Karpas-422 (cell line): ENCODE data around the gene PBX1. TPM values are rescaled to one million over a fixed set of nuclear protein-coding genes. Genes with fewer than 3 reads are reported as not detected.

Experiments
- DNase-seq: peaks from one replicate; pipeline ENCODE4 v3.0.0-alpha.2; 2015
- H2AFZ ChIP-seq: fragments of 200-600 bp; sonication (generic); 2 replicates; pipeline ENCODE4 v1.6.1; 2014; ENCODE audit warnings: antibody characterized with exemption, low read length, mixed read lengths
- H3K27ac ChIP-seq: fragments of 200-600 bp; sonication (generic); 2 replicates; pipeline ENCODE4 v1.5.1; 2014; ENCODE audit warnings: mild to moderate bottlenecking, low read length, moderate library complexity
- H3K27me3 ChIP-seq: fragments of 200-600 bp; sonication (generic); 2 replicates; pipeline ENCODE4 v1.6.1; 2014; ENCODE audit warnings: low read length, mixed read lengths
- H3K36me3 ChIP-seq: fragments of 200-600 bp; sonication (generic); 2 replicates; pipeline ENCODE4 v1.6.1; 2014; ENCODE audit warnings: low read length, mixed read lengths; ENCODE audit not compliant: insufficient read depth
- H3K4me1 ChIP-seq: fragments of 200-600 bp; sonication (generic); 2 replicates; pipeline ENCODE4 v1.6.1; 2014; ENCODE audit warnings: mild to moderate bottlenecking, low read length, mixed read lengths
- H3K4me2 ChIP-seq: fragments of 200-600 bp; sonication (generic); 2 replicates; pipeline ENCODE4 v1.6.1; 2014; ENCODE audit warnings: low read length, low read depth, mild to moderate bottlenecking; ENCODE audit not compliant: poor library complexity, severe bottlenecking
- H3K4me3 ChIP-seq: fragments of 200-600 bp; sonication (generic); 2 replicates; pipeline ENCODE4 v1.5.1; 2014; ENCODE audit warnings: mild to moderate bottlenecking, antibody characterized with exemption, low read length, mixed read lengths
- H3K79me2 ChIP-seq: fragments of 200-600 bp; sonication (generic); 2 replicates; pipeline ENCODE4 v1.6.1; 2014; ENCODE audit warnings: mild to moderate bottlenecking, low read length, mixed read lengths
- H3K9ac ChIP-seq: fragments of 200-600 bp; sonication (generic); 2 replicates; pipeline ENCODE4 v1.6.0; 2014; ENCODE audit warnings: low read length
- H3K9me2 ChIP-seq: fragments of 200-600 bp; sonication (generic), shearing (Covaris generic); replicated peaks from 2 replicates; pipeline ENCODE4 v1.6.0; 2014; ENCODE audit warnings: mild to moderate bottlenecking, low read length, moderate library complexity; ENCODE audit not compliant: insufficient read depth
- H3K9me3 ChIP-seq: fragments of 300-700, 200-600 bp; sonication (generic); 2 replicates; pipeline ENCODE4 v1.6.1; 2014; ENCODE audit warnings: low read length, mixed read lengths
- H4K20me1 ChIP-seq: fragments of 200-600 bp; sonication (generic); 2 replicates; pipeline ENCODE4 v1.6.1; 2014; ENCODE audit warnings: mild to moderate bottlenecking, antibody characterized with exemption, low read length, low read depth; ENCODE audit not compliant: insufficient read depth
- total RNA-seq: library from RNA; depleted of rRNA; stranded (reverse); fragments of >200 nt; shearing (Covaris generic); gene quantifications from 2 replicates; pipeline ENCODE4 v1.2.3, GENCODE V29; 2014; ENCODE audit warnings: low replicate concordance

PBX1 gene
- total RNA-seq, 1 experiment from 2014 or later, result 0.41 TPM

- H3K36me3 ChIP-seq, result no peaks in the 10 kb centered on the region
Measured at GRCh38 chr1:164836614-164837018, 277.6 kb downstream of the PBX1 start.

GRCh38 chr1:164838786-164839185 lies 279.8 kb downstream of the PBX1 start:
- no peak overlapping the region for H3K4me2 ChIP-seq
- no peaks in the 10 kb centered on the region for H4K20me1 ChIP-seq
- H3K9ac ChIP-seq, result no peak overlapping the region
- H3K9me2 ChIP-seq, result no peaks in the 10 kb centered on the region
- H3K27me3 ChIP-seq, result no peaks in the 10 kb centered on the region
- no peak overlapping the region for H3K27ac ChIP-seq
- no peak for DNase-seq
- H3K4me1 ChIP-seq, result no peaks in the 10 kb centered on the region
- H3K79me2 ChIP-seq, result no peaks in the 10 kb centered on the region
- H3K4me3 ChIP-seq, result no peak overlapping the region
- H3K36me3 ChIP-seq, result no peaks in the 10 kb centered on the region
- H3K9me3 ChIP-seq, result no peaks in the 10 kb centered on the region
- no peak overlapping the region for H2AFZ ChIP-seq

More at GRCh38 chr1:164836614-164837018, 277.6 kb downstream of the PBX1 start:
- Histone ChIP-seq H3K4me1 (no peaks in the 10 kb centered on the region), H3K4me2 (no peak overlapping the region), H3K4me3 (no peak overlapping the region), H2AFZ (no peak overlapping the region), H3K79me2 (no peaks in the 10 kb centered on the region), H3K9ac (no peak overlapping the region), H3K27ac (no peak overlapping the region), H3K9me3 (no peaks in the 10 kb centered on the region), H3K9me2 (no peaks in the 10 kb centered on the region), H4K20me1 (no peaks in the 10 kb centered on the region), H3K27me3 (no peaks in the 10 kb centered on the region)
- no peak for DNase-seq

- H3K9me2 ChIP-seq, result no peaks in the 10 kb centered on the region
- H3K9ac ChIP-seq, result no peak overlapping the region
- H3K4me3 ChIP-seq, result no peak overlapping the region
- H3K4me1 ChIP-seq, result no peaks in the 10 kb centered on the region
- H3K4me2 ChIP-seq, result no peak overlapping the region
- no peaks in the 10 kb centered on the region for H3K36me3 ChIP-seq
- H2AFZ ChIP-seq, result no peak overlapping the region
- no peaks in the 10 kb centered on the region for H3K79me2 ChIP-seq
- no peaks in the 10 kb centered on the region for H3K9me3 ChIP-seq
- no peak overlapping the region for H3K27ac ChIP-seq
- no peaks in the 10 kb centered on the region for H4K20me1 ChIP-seq
- DNase-seq, result no peak
- no peaks in the 10 kb centered on the region for H3K27me3 ChIP-seq
Measured at GRCh38 chr1:164840936-164841335, 282.0 kb downstream of the PBX1 start.

GRCh38 chr1:164841702-164842465 lies 282.9 kb downstream of the PBX1 start:
- Histone ChIP-seq H3K9me3 (no peaks in the 10 kb centered on the region), H3K4me2 (no peak overlapping the region), H3K4me1 (no peaks in the 10 kb centered on the region), H3K9ac (no peak overlapping the region), H3K36me3 (no peaks in the 10 kb centered on the region), H2AFZ (no peak overlapping the region), H3K4me3 (no peak overlapping the region), H3K79me2 (no peaks in the 10 kb centered on the region), H3K9me2 (no peaks in the 10 kb centered on the region), H3K27ac (no peak overlapping the region), H4K20me1 (no peaks in the 10 kb centered on the region), H3K27me3 (no peaks in the 10 kb centered on the region)
- DNase-seq, result no peak

- no peaks in the 10 kb centered on the region for H3K9me2 ChIP-seq
- no peaks in the 10 kb centered on the region for H3K4me1 ChIP-seq
- no peak overlapping the region for H3K27ac ChIP-seq
- no peak overlapping the region for H3K4me2 ChIP-seq
- H3K79me2 ChIP-seq, result no peaks in the 10 kb centered on the region
- no peak for DNase-seq
- H3K9ac ChIP-seq, result no peak overlapping the region
- no peaks in the 10 kb centered on the region for H3K36me3 ChIP-seq
- H3K9me3 ChIP-seq, result no peaks in the 10 kb centered on the region
- no peak overlapping the region for H2AFZ ChIP-seq
- no peaks in the 10 kb centered on the region for H4K20me1 ChIP-seq
- no peaks in the 10 kb centered on the region for H3K27me3 ChIP-seq
- H3K4me3 ChIP-seq, result no peak overlapping the region
Measured at GRCh38 chr1:164842870-164843269, 283.9 kb downstream of the PBX1 start.

- no peak overlapping the region for H3K27ac ChIP-seq
- H3K9me3 ChIP-seq, result no peaks in the 10 kb centered on the region
- no peaks in the 10 kb centered on the region for H3K79me2 ChIP-seq
- no peaks in the 10 kb centered on the region for H3K36me3 ChIP-seq
- no peak overlapping the region for H3K4me2 ChIP-seq
- H3K4me1 ChIP-seq, result no peaks in the 10 kb centered on the region
- no peak for DNase-seq
- H3K4me3 ChIP-seq, result no peak overlapping the region
- no peak overlapping the region for H2AFZ ChIP-seq
- no peaks in the 10 kb centered on the region for H3K27me3 ChIP-seq
- H3K9me2 ChIP-seq, result no peaks in the 10 kb centered on the region
- no peaks in the 10 kb centered on the region for H4K20me1 ChIP-seq
- no peak overlapping the region for H3K9ac ChIP-seq
Measured at GRCh38 chr1:164843743-164844500, 284.9 kb downstream of the PBX1 start.

GRCh38 chr1:164846731-164847691 lies 288.0 kb downstream of the PBX1 start:
- H3K36me3 ChIP-seq, result no peaks in the 10 kb centered on the region
- H3K9me2 ChIP-seq, result no peaks in the 10 kb centered on the region
- H3K9me3 ChIP-seq, result no peaks in the 10 kb centered on the region
- no peak overlapping the region for H3K9ac ChIP-seq
- no peak overlapping the region for H3K4me3 ChIP-seq
- no peaks in the 10 kb centered on the region for H3K27me3 ChIP-seq
- no peak for DNase-seq
- no peaks in the 10 kb centered on the region for H3K4me1 ChIP-seq
- no peaks in the 10 kb centered on the region for H3K79me2 ChIP-seq
- H3K27ac ChIP-seq, result no peak overlapping the region
- no peak overlapping the region for H2AFZ ChIP-seq
- no peak overlapping the region for H3K4me2 ChIP-seq
- H4K20me1 ChIP-seq, result no peaks in the 10 kb centered on the region

- H3K36me3 ChIP-seq, result no peaks in the 10 kb centered on the region
- H4K20me1 ChIP-seq, result no peaks in the 10 kb centered on the region
- H3K9me3 ChIP-seq, result no peaks in the 10 kb centered on the region
- H3K4me2 ChIP-seq, result no peak overlapping the region
- no peak overlapping the region for H2AFZ ChIP-seq
- no peak overlapping the region for H3K27ac ChIP-seq
- H3K9me2 ChIP-seq, result no peaks in the 10 kb centered on the region
- DNase-seq, result no peak
- H3K4me1 ChIP-seq, result no peaks in the 10 kb centered on the region
- H3K27me3 ChIP-seq, result no peaks in the 10 kb centered on the region
- no peak overlapping the region for H3K9ac ChIP-seq
- H3K79me2 ChIP-seq, result no peaks in the 10 kb centered on the region
- no peak overlapping the region for H3K4me3 ChIP-seq
Measured at GRCh38 chr1:164853146-164853545, 294.2 kb downstream of the PBX1 start.
